HepG2 (cell line): ENCODE results near the gene HOXA5. TPM values are rescaled to one million over a fixed set of nuclear protein-coding genes. Genes with fewer than 3 reads are reported as not detected.

Experiments used
- BCL6 ChIP-seq: IDR thresholded peaks from 2 replicates; pipeline ENCODE4 v1.6.1; 2016; ENCODE audit warnings: missing genetic modification reagents, missing compliant biosample characterization
- HNRNPLL ChIP-seq: fragments of 200-400 bp; formaldehyde crosslinking; IDR thresholded peaks from 2 replicates; pipeline ENCODE4 v1.6.1; 2017; ENCODE audit warnings: mild to moderate bottlenecking, low read depth, low read length; ENCODE audit not compliant: poor library complexity, severe bottlenecking
- ZNF547 ChIP-seq: sonication (generic); formaldehyde crosslinking; IDR thresholded peaks from 2 replicates; pipeline ENCODE4 v1.5.1; 2020; ENCODE audit warnings: mild to moderate bottlenecking, missing genetic modification reagents
- ZNF563 ChIP-seq: sonication (generic); formaldehyde crosslinking; IDR thresholded peaks from 2 replicates; pipeline ENCODE4 v1.8.0; 2022; ENCODE audit warnings: mild to moderate bottlenecking, moderate library complexity, missing genetic modification reagents
- ZNF713 ChIP-seq: sonication (generic); formaldehyde crosslinking; IDR thresholded peaks from 2 replicates; pipeline ENCODE4 v1.4.0; 2020; ENCODE audit warnings: mild to moderate bottlenecking, missing genetic modification reagents
- ZNF777 ChIP-seq: sonication (generic); formaldehyde crosslinking; IDR thresholded peaks from 2 replicates; pipeline ENCODE4 v1.4.0; 2020; ENCODE audit warnings: missing genetic modification reagents
- polyA plus RNA-seq, 8 experiments: library from polyadenylated mRNA; depleted of rRNA in 3 of 8; stranded (reverse) in 7 of 8; unstranded in 1 of 8; fragments of >200 nt; fragmentation: Illumina TruSeq in 4 of 8; extraction: Trizol in 4 of 8; gene quantifications; 2 replicates each; pipeline versions ENCODE4 v1.2.1 to v1.2.3, GENCODE V29; 2011 to 2016; ENCODE audit warnings: low read depth in 4 of 8, missing spikeins in 1 of 8, mixed read lengths in 1 of 8; ENCODE audit not compliant: insufficient read depth in 1 of 8
- total RNA-seq, 5 experiments: library from RNA; depleted of rRNA; stranded (reverse); fragments of >200 nt; fragmentation: Illumina TruSeq; extraction: Trizol; gene quantifications; 2 replicates each; pipeline ENCODE4 v1.2.3, GENCODE V29; 2016; ENCODE audit warnings: low read depth in 1 of 5
- TF ChIP-seq, protein P1 (sequence below): sonication (generic); formaldehyde crosslinking; IDR thresholded peaks from 2 replicates; pipeline ENCODE4 v1.8.1; 2022; ENCODE audit warnings: mild to moderate bottlenecking, missing genetic modification reagents
- TF ChIP-seq, protein P2 (sequence below): sonication (generic); formaldehyde crosslinking; IDR thresholded peaks from 2 replicates; pipeline ENCODE4 v1.5.0; 2020; ENCODE audit warnings: mild to moderate bottlenecking, missing genetic modification reagents, moderate library complexity
- TF ChIP-seq, protein P3 (sequence below): sonication (generic); formaldehyde crosslinking; IDR thresholded peaks from 2 replicates; pipeline ENCODE4 v1.5.0; 2020; ENCODE audit warnings: mild to moderate bottlenecking, missing genetic modification reagents, borderline replicate concordance
- TF ChIP-seq, protein P4 (sequence below): sonication (generic); formaldehyde crosslinking; IDR thresholded peaks from 2 replicates; pipeline ENCODE4 v1.4.0; 2020; ENCODE audit warnings: missing genetic modification reagents, mild to moderate bottlenecking, borderline replicate concordance

HOXA5 gene
- total and polyA plus RNA-seq, 2 of the 13 experiments (the other 11 are each of a cell fraction or from before 2014, with no cell fraction given) = 3.2 to 3.6 TPM

DNA sequence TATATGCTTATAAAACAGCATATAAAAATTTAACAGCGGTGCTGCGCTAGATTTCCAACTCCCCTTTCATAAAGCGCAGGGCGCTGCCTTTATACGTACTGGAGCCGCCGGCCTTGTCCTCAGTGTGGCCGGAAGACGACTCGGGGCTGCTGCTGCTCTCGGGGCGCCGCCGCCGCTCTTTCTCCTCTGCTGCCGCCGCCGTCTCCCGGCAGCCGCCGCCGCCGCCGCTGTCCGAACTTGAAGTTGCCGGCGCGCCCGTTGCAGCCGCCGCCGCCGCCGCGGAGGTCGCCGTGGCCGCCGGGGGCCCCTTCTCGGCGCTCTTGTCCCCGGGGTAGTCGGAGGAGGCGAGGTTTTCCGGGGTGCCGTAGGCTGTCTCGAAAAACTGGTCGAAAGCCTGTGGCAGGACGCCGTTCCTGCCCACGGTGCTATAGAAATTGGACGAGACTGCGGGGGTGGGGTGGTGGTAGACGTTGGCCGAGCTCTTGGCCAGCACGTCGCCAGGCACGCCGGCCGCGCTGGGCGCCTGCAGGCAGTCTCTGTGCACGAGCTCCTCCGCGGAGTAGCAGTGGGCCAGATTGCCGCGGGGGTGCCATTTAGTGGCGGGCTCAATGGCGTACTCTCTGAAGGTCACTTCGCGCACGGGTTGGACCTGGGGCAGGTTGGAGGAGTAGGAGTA lies 41.0 kb upstream of the HOXA5 start (continued):
- TF ChIP-seq ZNF563 (CRISPR knock-in tag) (no peak), ZNF713 (CRISPR knock-in tag) (no peak), ZNF547 (no peak), HNRNPLL (peak; percentile 61), BCL6 (CRISPR knock-in tag) (0 out of 2 replicates have a peak, but pooled peaks have one; percentile 4), ZNF777 (CRISPR knock-in tag) (peak; percentile 61)
- TF ChIP-seq, protein P1, sequence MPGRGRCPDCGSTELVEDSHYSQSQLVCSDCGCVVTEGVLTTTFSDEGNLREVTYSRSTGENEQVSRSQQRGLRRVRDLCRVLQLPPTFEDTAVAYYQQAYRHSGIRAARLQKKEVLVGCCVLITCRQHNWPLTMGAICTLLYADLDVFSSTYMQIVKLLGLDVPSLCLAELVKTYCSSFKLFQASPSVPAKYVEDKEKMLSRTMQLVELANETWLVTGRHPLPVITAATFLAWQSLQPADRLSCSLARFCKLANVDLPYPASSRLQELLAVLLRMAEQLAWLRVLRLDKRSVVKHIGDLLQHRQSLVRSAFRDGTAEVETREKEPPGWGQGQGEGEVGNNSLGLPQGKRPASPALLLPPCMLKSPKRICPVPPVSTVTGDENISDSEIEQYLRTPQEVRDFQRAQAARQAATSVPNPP (CRISPR knock-in tag) = no peak
- TF ChIP-seq, protein P2, sequence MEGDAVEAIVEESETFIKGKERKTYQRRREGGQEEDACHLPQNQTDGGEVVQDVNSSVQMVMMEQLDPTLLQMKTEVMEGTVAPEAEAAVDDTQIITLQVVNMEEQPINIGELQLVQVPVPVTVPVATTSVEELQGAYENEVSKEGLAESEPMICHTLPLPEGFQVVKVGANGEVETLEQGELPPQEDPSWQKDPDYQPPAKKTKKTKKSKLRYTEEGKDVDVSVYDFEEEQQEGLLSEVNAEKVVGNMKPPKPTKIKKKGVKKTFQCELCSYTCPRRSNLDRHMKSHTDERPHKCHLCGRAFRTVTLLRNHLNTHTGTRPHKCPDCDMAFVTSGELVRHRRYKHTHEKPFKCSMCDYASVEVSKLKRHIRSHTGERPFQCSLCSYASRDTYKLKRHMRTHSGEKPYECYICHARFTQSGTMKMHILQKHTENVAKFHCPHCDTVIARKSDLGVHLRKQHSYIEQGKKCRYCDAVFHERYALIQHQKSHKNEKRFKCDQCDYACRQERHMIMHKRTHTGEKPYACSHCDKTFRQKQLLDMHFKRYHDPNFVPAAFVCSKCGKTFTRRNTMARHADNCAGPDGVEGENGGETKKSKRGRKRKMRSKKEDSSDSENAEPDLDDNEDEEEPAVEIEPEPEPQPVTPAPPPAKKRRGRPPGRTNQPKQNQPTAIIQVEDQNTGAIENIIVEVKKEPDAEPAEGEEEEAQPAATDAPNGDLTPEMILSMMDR (CRISPR knock-in tag) = no peak
- TF ChIP-seq, protein P3, sequence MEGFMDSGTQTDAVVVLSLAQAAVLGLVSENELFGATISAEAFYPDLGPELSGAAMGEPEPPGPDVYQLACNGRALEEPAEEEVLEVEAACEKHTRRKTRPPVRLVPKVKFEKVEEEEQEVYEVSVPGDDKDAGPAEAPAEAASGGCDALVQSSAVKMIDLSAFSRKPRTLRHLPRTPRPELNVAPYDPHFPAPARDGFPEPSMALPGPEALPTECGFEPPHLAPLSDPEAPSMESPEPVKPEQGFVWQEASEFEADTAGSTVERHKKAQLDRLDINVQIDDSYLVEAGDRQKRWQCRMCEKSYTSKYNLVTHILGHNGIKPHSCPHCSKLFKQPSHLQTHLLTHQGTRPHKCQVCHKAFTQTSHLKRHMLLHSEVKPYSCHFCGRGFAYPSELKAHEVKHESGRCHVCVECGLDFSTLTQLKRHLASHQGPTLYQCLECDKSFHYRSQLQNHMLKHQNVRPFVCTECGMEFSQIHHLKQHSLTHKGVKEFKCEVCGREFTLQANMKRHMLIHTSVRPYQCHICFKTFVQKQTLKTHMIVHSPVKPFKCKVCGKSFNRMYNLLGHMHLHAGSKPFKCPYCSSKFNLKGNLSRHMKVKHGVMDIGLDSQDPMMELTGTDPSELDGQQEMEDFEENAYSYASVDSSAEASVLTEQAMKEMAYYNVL (CRISPR knock-in tag) = no peak
- TF ChIP-seq, protein P4, sequence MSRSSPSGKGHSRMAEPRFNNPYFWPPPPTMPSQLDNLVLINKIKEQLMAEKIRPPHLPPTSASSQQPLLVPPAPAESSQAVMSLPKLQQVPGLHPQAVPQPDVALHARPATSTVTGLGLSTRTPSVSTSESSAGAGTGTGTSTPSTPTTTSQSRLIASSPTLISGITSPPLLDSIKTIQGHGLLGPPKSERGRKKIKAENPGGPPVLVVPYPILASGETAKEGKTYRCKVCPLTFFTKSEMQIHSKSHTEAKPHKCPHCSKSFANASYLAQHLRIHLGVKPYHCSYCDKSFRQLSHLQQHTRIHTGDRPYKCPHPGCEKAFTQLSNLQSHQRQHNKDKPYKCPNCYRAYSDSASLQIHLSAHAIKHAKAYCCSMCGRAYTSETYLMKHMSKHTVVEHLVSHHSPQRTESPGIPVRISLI (CRISPR knock-in tag) = no peak
